Trophoblast cell (in vitro differentiated cells and primary cell): ENCODE measurements around the gene ING3.

ENCODE experiments used
- DNase-seq, 2 donors: peaks; one replicate each; pipeline ENCODE4 v3.0.0-alpha.2; 2016
- H2AFZ ChIP-seq: 2 replicates; pipeline ENCODE4 v1.6.1; 2013; ENCODE audit warnings: low read length, moderate library complexity, mild to moderate bottlenecking; ENCODE audit not compliant: insufficient read depth, poor library complexity
- H2AK5ac ChIP-seq: 2 replicates; pipeline ENCODE4 v1.6.1; 2013; ENCODE audit warnings: mild to moderate bottlenecking, low read length
- H2BK120ac ChIP-seq: 2 replicates; pipeline ENCODE4 v1.6.1; 2013; ENCODE audit warnings: low read length, mild to moderate bottlenecking, moderate library complexity; ENCODE audit not compliant: insufficient read depth, poor library complexity
- H2BK12ac ChIP-seq: 2 replicates; pipeline ENCODE4 v1.6.1; 2013; ENCODE audit warnings: mild to moderate bottlenecking, low read length, moderate library complexity
- H2BK5ac ChIP-seq: 2 replicates; pipeline ENCODE4 v1.6.1; 2013; ENCODE audit warnings: low read length, low read depth, moderate library complexity, mild to moderate bottlenecking; ENCODE audit not compliant: poor library complexity
- H3K14ac ChIP-seq: 2 replicates; pipeline ENCODE4 v1.6.1; 2013; ENCODE audit warnings: mild to moderate bottlenecking, low read length
- H3K18ac ChIP-seq: 2 replicates; pipeline ENCODE4 v1.6.1; 2013; ENCODE audit warnings: mild to moderate bottlenecking, low read length
- H3K23ac ChIP-seq: 2 replicates; pipeline ENCODE4 v1.6.1; 2013; ENCODE audit warnings: low read length
- H3K27ac ChIP-seq: 2 replicates; pipeline ENCODE4 v1.5.1; 2013; ENCODE audit warnings: low read depth, mild to moderate bottlenecking, inconsistent platforms, low read length, moderate library complexity
- H3K27me3 ChIP-seq: 2 replicates; pipeline ENCODE4 v1.6.1; 2013; ENCODE audit warnings: inconsistent platforms, mild to moderate bottlenecking, low read length, moderate library complexity; ENCODE audit not compliant: insufficient read depth
- H3K36me3 ChIP-seq, 2 experiments: 1 replicate in 1 of 2; 2 replicates in 1 of 2; pipeline ENCODE4 v1.6.1; 2013; ENCODE audit warnings: low read length in 2 of 2, mild to moderate bottlenecking in 2 of 2, moderate library complexity in 1 of 2; ENCODE audit not compliant: insufficient read depth in 2 of 2, control insufficient read depth in 1 of 2
- H3K4ac ChIP-seq: 2 replicates; pipeline ENCODE4 v1.6.1; 2013; ENCODE audit warnings: low read depth, mild to moderate bottlenecking, low read length, moderate library complexity
- H3K4me1 ChIP-seq, 2 experiments: 1 replicate in 1 of 2; 2 replicates in 1 of 2; pipeline ENCODE4 v1.6.1; 2013; ENCODE audit warnings: low read length in 2 of 2, mild to moderate bottlenecking in 2 of 2, moderate library complexity in 1 of 2; ENCODE audit not compliant: insufficient read depth in 2 of 2, control insufficient read depth in 1 of 2
- H3K4me2 ChIP-seq: 2 replicates; pipeline ENCODE4 v1.6.1; 2013; ENCODE audit warnings: inconsistent platforms, mild to moderate bottlenecking, low read length, moderate library complexity
- H3K4me3 ChIP-seq: 2 replicates; pipeline ENCODE4 v1.5.1; 2013; ENCODE audit warnings: mild to moderate bottlenecking, low read depth, low read length, inconsistent platforms
- H3K79me1 ChIP-seq: one replicate; pipeline ENCODE4 v1.6.1; 2013; ENCODE audit warnings: low read length
- H3K79me2 ChIP-seq: 2 replicates; pipeline ENCODE4 v1.6.1; 2013; ENCODE audit warnings: low read length, mild to moderate bottlenecking; ENCODE audit not compliant: control insufficient read depth, insufficient read depth, poor library complexity
- H3K9ac ChIP-seq: 2 replicates; pipeline ENCODE4 v1.6.1; 2013; ENCODE audit warnings: mild to moderate bottlenecking, low read length
- H3K9me3 ChIP-seq: 2 replicates; pipeline ENCODE4 v1.6.1; 2013; ENCODE audit warnings: low read depth, mild to moderate bottlenecking, control low read depth, inconsistent platforms, low read length; ENCODE audit not compliant: insufficient read depth
- H4K12ac ChIP-seq: 2 replicates; pipeline ENCODE4 v1.6.1; 2013; ENCODE audit warnings: low read depth, mild to moderate bottlenecking, low read length, moderate library complexity
- H4K8ac ChIP-seq: 2 replicates; pipeline ENCODE4 v1.6.1; 2013; ENCODE audit warnings: low read depth, mild to moderate bottlenecking, low read length, moderate library complexity
- H4K91ac ChIP-seq: one replicate; pipeline ENCODE4 v1.6.1; 2013; ENCODE audit warnings: low read depth, mild to moderate bottlenecking, low read length, moderate library complexity
- WGBS: extraction: QIAGEN DNeasy Blood & Tissue Kit; methylation state at CpG from one replicate; pipeline ENCODE4 v1.1.7; 2013; ENCODE audit warnings: missing lambda C conversion rate; ENCODE audit not compliant: insufficient read length, insufficient coverage; ENCODE audit errors: extremely low coverage; 5-methylcytosine and 5-hydroxymethylcytosine counted together

ING3 gene

DNA sequence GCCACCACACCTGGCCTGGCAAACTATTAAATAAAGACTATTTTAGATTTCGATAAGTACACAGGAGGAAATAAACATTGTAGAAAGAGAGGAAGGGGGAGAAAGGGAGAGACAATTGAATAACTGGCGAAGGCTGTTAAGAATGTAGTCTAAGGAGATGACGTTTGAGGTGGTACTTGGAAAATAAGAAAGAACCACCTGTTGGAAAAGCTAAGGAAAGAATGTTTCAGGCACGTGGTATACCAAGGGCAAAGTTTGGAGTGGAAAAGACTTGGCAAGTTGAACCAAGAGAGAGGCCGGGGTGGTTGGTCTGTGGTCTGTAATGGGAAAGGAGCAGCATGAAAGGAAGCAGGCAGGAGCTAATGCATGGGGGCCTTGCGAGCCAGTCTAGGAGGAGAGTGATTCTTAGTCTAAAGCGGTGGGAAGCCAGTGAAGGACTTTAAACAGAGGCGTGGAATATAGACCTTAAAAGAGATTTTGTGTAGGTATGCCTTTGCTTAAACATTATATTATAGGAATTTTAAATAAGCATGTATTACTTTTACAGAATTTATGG is 9.4 kb downstream of the ING3 start:
- no peaks in the 10 kb centered on the region for H3K79me1 ChIP-seq
- no peak overlapping the region for H3K14ac ChIP-seq
- no peak overlapping the region for H2AK5ac ChIP-seq
- H3K27ac ChIP-seq: no peak overlapping the region
- H3K27me3 ChIP-seq: no peaks in the 10 kb centered on the region
- H3K36me3 ChIP-seq: peaks cover 0 to 3% of the 10 kb centered on the region in 2 experiments
- H3K18ac ChIP-seq: no peak overlapping the region
- no peak overlapping the region for H2BK5ac ChIP-seq
- DNase-seq: no peak
- no peaks in the 10 kb centered on the region for H3K9me3 ChIP-seq
- WGBS: no CpG with 5 or more reads among the region's 8 CpGs
- H3K4me1 ChIP-seq: no peaks in the 10 kb centered on the region
- no peak overlapping the region for H3K4me3 ChIP-seq
- H4K8ac ChIP-seq: no peak overlapping the region
- H3K4me2 ChIP-seq: no peak overlapping the region
- no peak overlapping the region for H3K23ac ChIP-seq
- H3K4ac ChIP-seq: no peak overlapping the region
- no peak overlapping the region for H2BK120ac ChIP-seq
- H3K9ac ChIP-seq: no peak overlapping the region
- H3K79me2 ChIP-seq: no peaks in the 10 kb centered on the region
- no peak overlapping the region for H4K12ac ChIP-seq
- H2AFZ ChIP-seq: no peak overlapping the region
- no peak overlapping the region for H2BK12ac ChIP-seq
- H4K91ac ChIP-seq: no peak overlapping the region

DNA sequence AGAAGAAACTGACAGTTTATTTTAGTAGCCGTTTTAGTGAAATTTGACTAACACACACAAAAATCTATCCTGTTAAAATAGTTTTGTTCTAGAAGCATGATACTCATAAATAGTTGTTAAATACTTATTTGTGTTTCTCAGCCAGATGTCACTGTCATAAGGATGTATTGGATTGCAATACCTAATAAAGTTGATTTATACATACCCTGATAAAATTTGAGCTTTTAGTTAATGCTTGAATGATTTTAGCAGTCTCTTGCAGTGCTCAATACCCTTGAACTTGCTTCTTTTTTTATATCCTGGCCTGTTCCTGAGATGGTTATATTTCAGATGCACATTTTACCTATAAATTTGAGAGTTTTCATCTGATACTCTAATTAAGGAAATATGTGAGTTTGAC is 10.1 kb downstream of the ING3 start:
- Histone ChIP-seq H3K9ac (no peak overlapping the region), H4K12ac (no peak overlapping the region), H4K8ac (no peak overlapping the region), H2BK5ac (no peak overlapping the region), H4K91ac (no peak overlapping the region), H3K27ac (no peak overlapping the region), H3K18ac (no peak overlapping the region), H3K27me3 (no peaks in the 10 kb centered on the region), H3K4ac (no peak overlapping the region), H3K79me2 (no peaks in the 10 kb centered on the region), H2BK12ac (no peak overlapping the region), H3K4me3 (no peak overlapping the region), H3K23ac (no peak overlapping the region), H3K4me2 (no peak overlapping the region), H3K36me3 (no peaks in the 10 kb centered on the region), H2AK5ac (no peak overlapping the region), H2AFZ (no peak overlapping the region), H3K4me1 (no peaks in the 10 kb centered on the region), H3K9me3 (no peaks in the 10 kb centered on the region), H2BK120ac (no peak overlapping the region), H3K14ac (no peak overlapping the region), H3K79me1 (no peaks in the 10 kb centered on the region)
- WGBS: no CpG with 5 or more reads among the region's 1 CpG
- DNase-seq: no peak

DNA sequence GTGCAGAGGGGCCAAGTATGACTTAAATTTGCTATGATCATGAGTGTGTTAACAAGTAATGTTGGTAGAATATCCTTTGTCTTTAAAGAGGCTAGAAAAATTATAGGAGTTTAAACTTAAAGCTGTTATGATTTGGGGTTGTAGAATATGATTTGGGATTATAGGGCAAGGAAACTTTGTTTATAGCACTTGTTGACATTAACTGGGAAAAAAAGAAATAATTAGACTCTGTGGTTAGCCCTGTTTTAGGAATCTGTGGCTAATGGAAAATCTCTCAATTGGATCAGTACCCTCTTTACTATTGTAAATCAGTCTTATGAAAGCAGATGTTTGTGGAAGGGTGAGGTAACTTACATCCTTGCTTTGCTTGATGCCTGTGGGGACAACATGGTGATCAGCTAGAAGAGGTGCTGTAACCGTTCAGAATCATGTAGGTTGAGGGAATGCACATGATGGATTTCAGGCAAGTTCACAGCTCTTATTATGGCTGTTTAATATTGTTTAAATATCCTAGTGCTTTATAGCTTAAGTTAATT is 11.1 kb downstream of the ING3 start:
- Histone ChIP-seq H4K91ac (no peak overlapping the region), H2AFZ (no peak overlapping the region), H3K79me2 (no peaks in the 10 kb centered on the region), H3K27ac (no peak overlapping the region), H3K36me3 (no peaks in the 10 kb centered on the region), H2AK5ac (no peak overlapping the region), H3K18ac (no peak overlapping the region), H3K4me1 (no peaks in the 10 kb centered on the region), H3K23ac (no peak overlapping the region), H3K27me3 (no peaks in the 10 kb centered on the region), H3K9me3 (no peaks in the 10 kb centered on the region), H4K12ac (no peak overlapping the region), H3K9ac (no peak overlapping the region), H3K14ac (no peak overlapping the region), H2BK12ac (no peak overlapping the region), H3K4me2 (no peak overlapping the region), H3K79me1 (no peaks in the 10 kb centered on the region), H2BK5ac (no peak overlapping the region), H2BK120ac (no peak overlapping the region), H3K4me3 (no peak overlapping the region), H3K4ac (no peak overlapping the region), H4K8ac (no peak overlapping the region)
- no CpG with 5 or more reads among the region's 1 CpG for WGBS
- DNase-seq: no peak

DNA sequence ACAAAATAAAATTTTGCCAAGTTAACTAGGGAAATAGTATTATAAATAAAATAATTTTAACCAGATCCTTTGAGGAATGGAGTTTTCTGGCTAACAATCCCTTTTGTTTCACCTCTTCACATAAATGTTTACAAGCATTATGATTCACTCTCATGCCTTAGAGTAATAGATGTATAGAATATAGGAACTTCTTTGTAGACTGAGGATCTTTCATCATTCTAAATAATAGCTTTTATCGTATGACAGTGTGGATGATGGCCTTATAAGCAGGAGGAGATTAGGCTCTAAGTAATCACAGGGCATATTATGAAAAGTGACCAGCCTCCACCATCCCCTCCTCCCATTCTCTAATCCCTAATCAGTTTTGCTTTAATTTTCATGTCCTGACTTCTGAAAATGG is 13.5 kb downstream of the ING3 start:
- no peak for DNase-seq
- H3K4me2 ChIP-seq: no peak overlapping the region
- H4K8ac ChIP-seq: no peak overlapping the region
- no peaks in the 10 kb centered on the region for H3K79me2 ChIP-seq
- H2BK5ac ChIP-seq: no peak overlapping the region
- no peak overlapping the region for H3K18ac ChIP-seq
- H2AFZ ChIP-seq: no peak overlapping the region
- no peak overlapping the region for H3K4ac ChIP-seq
- no peak overlapping the region for H3K14ac ChIP-seq
- H2BK12ac ChIP-seq: no peak overlapping the region
- H4K91ac ChIP-seq: no peak overlapping the region
- H3K23ac ChIP-seq: no peak overlapping the region
- no peak overlapping the region for H3K9ac ChIP-seq
- H3K4me1 ChIP-seq: no peaks in the 10 kb centered on the region
- no peaks in the 10 kb centered on the region for H3K79me1 ChIP-seq
- no peak overlapping the region for H3K27ac ChIP-seq
- no CpG with 5 or more reads among the region's 1 CpG for WGBS
- H3K27me3 ChIP-seq: no peaks in the 10 kb centered on the region
- H3K9me3 ChIP-seq: no peaks in the 10 kb centered on the region
- no peak overlapping the region for H2AK5ac ChIP-seq
- no peak overlapping the region for H4K12ac ChIP-seq
- H3K4me3 ChIP-seq: no peak overlapping the region
- H2BK120ac ChIP-seq: no peak overlapping the region
- peaks cover 2 to 5% of the 10 kb centered on the region in 2 experiments for H3K36me3 ChIP-seq
